ENCODE results near the gene WDR47.
"Not testable (repeated sequence)": the region's sequence is repeated elsewhere in the genome, so short reads cannot be mapped to it uniquely, and the experiment has no call there.

The WDR47 gene

GRCh38 chr1:109050228-109050995, 8.5 kb upstream of the WDR47 start:
- DNase-seq: no peak

GRCh38 chr1:109048335-109048734, 6.4 kb upstream of the WDR47 start:
- no peak for DNase-seq

- DNase-seq: no peak
Observed at GRCh38 chr1:109047339-109047738, 5.4 kb upstream of the WDR47 start.

- no peak for DNase-seq
Observed at GRCh38 chr1:109046671-109047070, 4.8 kb upstream of the WDR47 start.

GRCh38 chr1:109045595-109045994, 3.7 kb upstream of the WDR47 start:
- no peak for DNase-seq

- no peak for DNase-seq
Observed at GRCh38 chr1:109040989-109041620, 797 bp downstream of the WDR47 start.

GRCh38 chr1:109040627-109040988, 1.3 kb downstream of the WDR47 start:
- no peak for DNase-seq

- no peak for DNase-seq
Observed at GRCh38 chr1:109034382-109034781, 7.5 kb downstream of the WDR47 start.

- DNase-seq: not testable (repeated sequence)
Observed at GRCh38 chr1:109029493-109029892, 12.4 kb downstream of the WDR47 start.

- DNase-seq: no peak
Observed at GRCh38 chr1:109027841-109028240, 14.1 kb downstream of the WDR47 start.

- no peak for DNase-seq
Observed at GRCh38 chr1:109025694-109026093, 16.2 kb downstream of the WDR47 start.

- DNase-seq: no peak
Observed at GRCh38 chr1:109024646-109025045, 17.3 kb downstream of the WDR47 start.

GRCh38 chr1:109020693-109021257, 21.1 kb downstream of the WDR47 start:
- DNase-seq: no peak

GRCh38 chr1:109017719-109018118, 24.2 kb downstream of the WDR47 start:
- DNase-seq: not testable (repeated sequence)

GRCh38 chr1:109017134-109017533, 24.8 kb downstream of the WDR47 start:
- DNase-seq: no peak

- DNase-seq: no peak
Observed at GRCh38 chr1:109011335-109011734, 30.6 kb downstream of the WDR47 start.

GRCh38 chr1:108996622-108997021, 45.3 kb downstream of the WDR47 start:
- DNase-seq: not testable (repeated sequence)

- DNase-seq: no peak
Observed at GRCh38 chr1:108983114-108983513, 58.8 kb downstream of the WDR47 start.

GRCh38 chr1:108976658-108977057, 65.2 kb downstream of the WDR47 start:
- no peak for DNase-seq

GRCh38 chr1:108972951-108973350, 69.0 kb downstream of the WDR47 start:
- DNase-seq: no peak

- DNase-seq: no peak
Observed at GRCh38 chr1:108969346-108969745, 72.6 kb downstream of the WDR47 start.

- peak; percentile 88 for DNase-seq
Observed at GRCh38 chr1:108963052-108963686, 78.7 kb downstream of the WDR47 start, which contains the start of gene CLCC1. Gene CLCC1, minus strand, starts transcription at chr1:108963484. Its CDS starts 13,047 bp downstream, at chr1:108950437.

GRCh38 chr1:108962681-108963051, 79.2 kb downstream of the WDR47 start:
- DNase-seq: no peak

All from NCI-H774 (cell line).